Left forelimb (tissue), 1 donor: ENCODE measurements around the gene NCAPD2.
A peak's percentile ranks its signal among the peaks of the same experiment; 100 is the strongest.

ENCODE experiments used
- DNase-seq: peaks from one replicate; pipeline ENCODE4 v3.0.0-alpha.2; 2018; ENCODE audit warnings: low spot score

The NCAPD2 gene

DNA sequence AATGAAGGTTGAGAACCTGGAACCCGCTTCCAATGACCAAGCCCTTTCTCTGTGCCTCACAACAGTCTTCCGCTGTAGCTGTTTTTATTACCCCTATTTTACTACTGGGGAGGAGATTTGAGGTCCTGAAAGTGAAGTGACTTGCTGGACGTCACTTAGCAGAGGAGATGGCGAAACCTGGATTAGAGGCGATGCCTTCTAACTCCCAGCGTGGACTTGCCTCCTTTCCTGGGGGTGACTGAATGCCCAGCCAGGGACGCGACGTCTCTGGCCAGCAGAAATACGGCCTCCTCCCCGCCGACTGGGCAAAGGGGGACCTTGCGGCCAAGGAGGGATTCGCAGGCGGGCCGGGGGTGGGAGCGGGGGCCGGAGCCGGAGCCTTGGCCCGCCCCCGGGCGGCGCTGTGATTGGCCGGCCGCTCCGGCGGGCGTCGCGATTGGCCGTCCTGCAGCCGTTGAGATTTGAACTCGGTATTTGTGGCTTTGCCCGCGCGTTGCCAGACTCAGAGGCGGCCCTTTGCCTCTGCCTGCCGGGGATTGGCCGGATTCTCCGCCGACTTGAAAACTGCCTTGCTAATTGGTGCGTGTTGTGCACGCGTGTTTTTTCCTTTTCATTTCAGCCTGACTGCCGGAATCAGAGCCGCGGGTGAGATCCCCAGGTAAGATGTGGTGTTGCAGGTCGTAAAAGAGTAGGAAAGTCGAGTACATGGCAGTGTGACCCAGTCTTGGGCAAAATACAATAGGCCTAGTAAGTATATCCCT lies at the start of gene NCAPD2:
NCAPD2 (plus strand) TSS at position 606 of the 761 bp plus-strand sequence. CDS start 997 bp downstream, outside the sequence.
- peak; percentile 96 for DNase-seq

DNA sequence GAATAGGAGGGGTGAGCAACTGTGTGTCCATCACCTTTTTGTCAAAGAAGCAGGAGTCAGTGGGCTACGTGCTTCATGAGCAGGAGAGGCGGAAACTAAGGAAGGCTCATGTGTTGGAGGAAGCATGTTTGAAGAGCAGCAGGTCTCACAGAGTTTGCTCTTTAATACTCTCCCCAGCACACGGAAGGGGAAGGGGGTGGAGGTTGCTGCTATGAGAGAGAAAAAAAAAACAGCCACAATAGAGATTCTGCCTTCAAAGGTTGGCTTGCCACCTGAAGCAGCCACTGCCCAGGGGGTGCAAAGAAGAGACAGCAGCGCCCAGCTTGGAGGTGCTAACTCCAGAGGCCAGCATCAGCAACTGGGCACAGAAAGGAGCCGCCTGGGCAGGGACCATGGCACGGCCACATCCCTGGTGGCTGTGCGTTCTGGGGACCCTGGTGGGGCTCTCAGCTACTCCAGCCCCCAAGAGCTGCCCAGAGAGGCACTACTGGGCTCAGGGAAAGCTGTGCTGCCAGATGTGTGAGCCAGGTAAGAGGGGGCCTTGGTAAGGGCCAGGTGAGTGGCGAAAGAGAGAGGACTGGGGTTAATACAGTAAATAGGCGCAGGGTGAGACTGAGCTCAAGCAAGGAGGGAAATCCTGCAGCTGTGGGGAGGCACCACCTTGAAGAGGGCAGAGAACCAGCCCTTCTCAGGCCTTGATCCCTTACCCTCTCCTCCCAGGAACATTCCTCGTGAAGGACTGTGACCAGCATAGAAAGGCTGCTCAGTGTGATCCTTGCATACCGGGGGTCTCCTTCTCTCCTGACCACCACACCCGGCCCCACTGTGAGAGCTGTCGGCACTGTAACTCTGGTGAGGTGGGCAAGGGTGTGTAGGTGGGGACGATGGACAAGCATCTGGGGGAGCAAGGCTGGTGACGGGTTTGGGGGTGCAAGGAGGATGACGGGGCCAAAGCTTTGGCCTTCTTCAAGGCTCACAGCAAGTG lies 48.9 kb upstream of the NCAPD2 start, which contains the start of gene CD27:
CD27 (plus strand) TSS at position 252 of the 985 bp plus-strand sequence; CDS start at position 393, 141 bp downstream.
- DNase-seq, result no peak

GRCh38 chr12:6450091-6450868 lies 43.6 kb upstream of the NCAPD2 start:
- DNase-seq, result no peak

DNA sequence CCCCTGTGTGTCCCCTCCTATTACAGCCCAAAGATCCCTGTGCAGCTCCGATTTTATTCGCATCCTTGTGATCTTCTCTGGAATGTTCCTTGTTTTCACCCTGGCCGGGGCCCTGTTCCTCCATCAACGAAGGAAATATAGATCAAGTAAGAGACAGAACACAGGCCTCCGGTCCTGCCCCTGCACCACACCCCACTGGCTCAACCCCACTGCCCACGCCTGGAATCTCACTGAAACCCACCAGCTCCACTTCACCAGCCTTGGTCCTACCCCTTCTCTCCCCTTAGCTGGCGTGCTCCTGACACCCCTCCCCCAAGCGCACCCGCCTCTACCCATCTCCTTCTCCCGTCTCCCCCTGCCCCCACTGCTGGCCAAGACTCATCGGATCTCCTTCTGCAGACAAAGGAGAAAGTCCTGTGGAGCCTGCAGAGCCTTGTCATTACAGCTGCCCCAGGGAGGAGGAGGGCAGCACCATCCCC lies 43.0 kb upstream of the NCAPD2 start:
- DNase-seq, result peak; percentile 76

- DNase-seq, result peak; percentile 92
Measured at GRCh38 chr12:6451348-6452244, 42.3 kb upstream of the NCAPD2 start, which contains the start of gene TAPBPL. TAPBPL (plus strand) TSS chr12:6452042; CDS start chr12:6452249, 207 bp downstream.

- no peak for DNase-seq
Measured at GRCh38 chr12:6452245-6452943, 41.5 kb upstream of the NCAPD2 start.

GRCh38 chr12:6452944-6453630 lies 40.8 kb upstream of the NCAPD2 start:
- DNase-seq, result no peak

DNA sequence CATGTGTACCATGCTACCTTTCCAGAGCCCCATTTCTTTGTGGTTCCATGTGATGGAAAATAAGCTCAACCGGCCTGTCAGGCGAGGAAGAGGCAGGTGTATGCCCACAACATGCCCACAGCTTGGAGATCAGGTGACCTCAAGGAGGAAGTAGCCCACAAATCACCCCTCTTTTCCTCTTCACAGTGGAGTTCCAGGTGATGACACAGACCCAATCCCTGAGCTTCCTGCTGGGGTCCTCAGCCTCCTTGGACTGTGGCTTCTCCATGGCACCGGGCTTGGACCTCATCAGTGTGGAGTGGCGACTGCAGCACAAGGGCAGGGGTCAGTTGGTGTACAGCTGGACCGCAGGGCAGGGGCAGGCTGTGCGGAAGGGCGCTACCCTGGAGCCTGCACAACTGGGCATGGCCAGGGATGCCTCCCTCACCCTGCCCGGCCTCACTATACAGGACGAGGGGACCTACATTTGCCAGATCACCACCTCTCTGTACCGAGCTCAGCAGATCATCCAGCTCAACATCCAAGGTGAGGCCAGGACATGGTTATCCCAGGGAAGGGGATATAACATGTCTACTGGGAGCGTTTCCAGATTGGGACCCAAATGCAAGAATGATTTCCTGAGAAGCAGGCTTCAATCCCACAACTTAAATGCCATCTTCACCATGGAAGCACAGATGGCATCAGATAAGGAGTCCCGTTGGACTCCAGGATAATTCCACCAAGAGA lies 36.5 kb upstream of the NCAPD2 start:
- no peak for DNase-seq

DNA sequence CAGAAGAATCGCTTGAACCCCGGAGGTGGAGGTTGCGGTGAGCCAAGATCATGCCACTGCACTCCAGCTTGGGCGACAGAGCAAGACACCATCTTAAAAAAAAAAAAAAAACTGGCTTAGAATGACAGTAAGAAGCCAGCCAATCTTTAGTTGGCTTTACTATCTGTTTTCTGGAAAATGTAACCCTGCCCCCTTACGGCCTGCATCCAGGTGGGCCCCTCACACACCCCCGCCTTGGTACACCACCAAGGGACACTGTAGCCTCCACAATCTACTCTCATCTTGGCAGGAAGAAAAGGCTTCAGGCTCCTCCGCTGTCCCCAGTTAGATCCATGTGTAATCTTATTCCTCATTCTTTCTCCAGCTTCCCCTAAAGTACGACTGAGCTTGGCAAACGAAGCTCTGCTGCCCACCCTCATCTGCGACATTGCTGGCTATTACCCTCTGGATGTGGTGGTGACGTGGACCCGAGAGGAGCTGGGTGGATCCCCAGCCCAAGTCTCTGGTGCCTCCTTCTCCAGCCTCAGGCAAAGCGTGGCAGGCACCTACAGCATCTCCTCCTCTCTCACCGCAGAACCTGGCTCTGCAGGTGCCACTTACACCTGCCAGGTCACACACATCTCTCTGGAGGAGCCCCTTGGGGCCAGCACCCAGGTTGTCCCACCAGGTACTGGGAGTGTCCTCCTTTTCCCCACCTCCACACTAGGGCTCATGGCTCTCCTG lies 35.5 kb upstream of the NCAPD2 start:
- no peak for DNase-seq

DNA sequence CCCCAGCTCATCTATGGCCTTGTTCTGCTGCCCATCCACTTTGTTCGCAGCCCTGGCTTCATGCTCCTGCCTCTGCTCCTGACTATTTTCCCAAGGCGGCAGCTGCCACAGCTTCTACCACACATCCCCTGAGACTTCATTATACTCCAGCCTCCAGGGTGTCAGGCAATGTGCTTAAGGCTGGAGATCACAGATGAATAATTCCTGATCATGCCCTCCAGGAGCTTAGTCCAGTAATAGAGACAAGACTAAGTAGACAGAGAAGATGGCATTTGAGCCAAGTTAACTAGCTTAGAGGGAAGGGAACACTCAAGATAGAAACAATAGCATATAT lies 34.9 kb upstream of the NCAPD2 start:
- no peak for DNase-seq

DNA sequence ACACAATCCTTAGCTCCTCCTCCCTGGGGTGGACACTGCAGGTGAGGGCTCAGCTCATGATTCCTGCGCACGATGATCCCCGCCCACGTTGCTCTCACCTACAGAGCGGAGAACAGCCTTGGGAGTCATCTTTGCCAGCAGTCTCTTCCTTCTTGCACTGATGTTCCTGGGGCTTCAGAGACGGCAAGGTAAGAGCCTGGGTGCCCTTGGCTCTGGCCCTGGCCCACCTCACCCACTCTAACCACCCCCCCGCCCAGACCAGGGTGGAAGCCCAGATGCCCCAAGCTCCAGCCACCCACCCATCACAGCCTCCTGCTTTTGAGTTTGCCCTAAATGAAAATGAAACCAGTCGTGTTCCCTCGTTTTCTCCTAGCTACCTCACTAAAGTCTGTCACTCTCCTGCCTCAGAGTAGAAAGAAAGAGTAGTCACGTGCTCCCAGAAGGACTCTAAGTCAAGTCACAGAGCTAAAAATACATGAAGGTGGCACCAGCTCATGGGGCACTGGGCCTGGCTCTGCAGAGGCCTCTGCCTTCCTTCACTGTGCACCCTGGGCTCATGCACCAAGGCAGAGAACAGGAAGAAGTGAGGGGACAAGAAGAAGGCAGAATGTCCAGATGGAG lies 33.0 kb upstream of the NCAPD2 start:
- DNase-seq, result no peak

DNA sequence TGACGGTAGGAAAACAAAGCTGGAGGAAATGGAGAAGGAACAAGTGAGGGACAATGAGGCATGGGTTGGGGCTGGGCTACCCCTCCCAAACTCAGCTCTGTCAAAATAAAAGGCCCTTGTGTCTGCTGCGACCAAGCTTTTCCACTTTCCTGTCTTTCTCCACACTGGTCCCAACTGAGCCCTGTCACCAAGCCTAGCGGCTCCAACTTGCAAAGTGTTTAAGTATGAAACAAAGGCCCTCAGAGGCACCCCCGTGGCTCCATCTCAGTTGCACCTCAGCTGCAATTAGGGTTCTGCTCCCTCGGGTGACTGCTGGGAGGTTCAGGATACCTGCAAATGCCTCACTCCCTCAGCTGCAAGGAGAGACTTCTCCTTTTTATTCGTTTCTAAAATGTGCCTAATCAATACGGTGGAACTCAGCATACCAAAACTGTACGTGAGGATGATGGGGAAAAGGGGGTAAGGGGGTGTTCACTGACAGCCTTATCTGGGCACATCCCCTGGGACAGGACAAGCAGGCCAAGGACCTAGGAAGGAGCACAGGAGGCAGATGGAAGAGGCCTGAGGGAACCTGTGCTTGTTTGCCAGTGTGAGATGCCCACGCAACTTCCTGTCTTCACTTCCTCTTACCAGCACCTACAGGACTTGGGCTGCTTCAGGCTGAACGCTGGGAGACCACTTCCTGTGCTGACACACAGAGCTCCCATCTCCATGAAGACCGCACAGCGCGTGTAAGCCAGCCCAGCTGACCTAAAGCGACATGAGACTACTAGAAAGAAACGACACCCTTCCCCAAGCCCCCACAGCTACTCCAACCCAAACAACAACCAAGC lies 32.3 kb upstream of the NCAPD2 start:
- DNase-seq, result no peak

- DNase-seq, result no peak
Measured at GRCh38 chr12:6462234-6462995, 31.5 kb upstream of the NCAPD2 start.

DNA sequence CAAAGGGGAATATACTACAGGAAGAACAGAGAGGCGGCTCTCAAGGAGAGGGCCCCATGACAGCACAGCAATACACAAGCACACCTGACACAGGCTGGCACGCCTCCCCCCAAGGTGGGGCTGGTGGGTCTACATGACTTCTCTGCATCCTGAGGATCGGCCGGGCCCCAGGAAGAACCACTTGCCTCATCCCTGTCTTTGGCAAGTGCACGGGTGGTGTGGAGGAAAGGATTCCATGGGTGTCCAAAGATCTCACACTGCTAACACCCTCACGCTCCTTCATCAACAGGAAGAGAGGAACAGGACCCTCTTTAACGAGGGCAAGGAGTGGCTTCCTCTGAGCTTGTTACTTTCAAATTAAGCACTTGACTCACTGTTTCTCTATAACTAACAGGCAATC lies 30.7 kb upstream of the NCAPD2 start:
- no peak for DNase-seq

GRCh38 chr12:6463858-6464257 lies 30.0 kb upstream of the NCAPD2 start:
- DNase-seq, result no peak

DNA sequence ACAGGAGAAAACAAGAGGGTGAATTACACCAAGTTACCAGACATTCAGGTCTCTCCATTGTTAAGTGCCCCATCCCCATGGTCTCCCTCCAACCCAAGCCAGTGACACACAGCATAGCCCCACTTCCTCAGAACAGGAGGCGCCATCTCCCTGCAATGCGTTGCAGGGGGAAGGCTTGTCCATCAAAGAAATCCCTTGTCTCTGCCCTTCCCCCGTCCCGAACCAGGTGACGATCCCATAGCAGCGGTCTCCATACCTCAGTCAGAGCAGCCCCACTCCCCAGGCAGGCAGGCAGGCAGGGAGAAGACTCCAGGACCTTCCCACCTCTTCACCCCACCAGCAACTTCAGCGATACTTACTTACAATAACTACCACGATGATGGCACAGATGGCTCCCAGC lies 29.4 kb upstream of the NCAPD2 start:
- no peak for DNase-seq
